Tibial nerve (tissue), 3 donors: ENCODE data around the gene PTPRK.

ENCODE experiments used
- CTCF ChIP-seq, 5 experiments: fragments of 200-600 bp in 3 of 5; fragments of 450-650 bp in 2 of 5; sonication (generic) in 3 of 5; IDR thresholded peaks; one replicate each; pipeline ENCODE4 v1.5.1; 2016 to 2019; ENCODE audit warnings: antibody characterized with exemption in 5 of 5, mild to moderate bottlenecking in 3 of 5, moderate library complexity in 2 of 5
- POLR2A ChIP-seq, 2 donors: fragments of 450-650 bp; IDR thresholded peaks; one replicate each; pipeline ENCODE4 v1.6.1; 2017; ENCODE audit warnings: antibody characterized with exemption in 2 of 2, mild to moderate bottlenecking in 2 of 2, moderate library complexity in 2 of 2

DNA sequence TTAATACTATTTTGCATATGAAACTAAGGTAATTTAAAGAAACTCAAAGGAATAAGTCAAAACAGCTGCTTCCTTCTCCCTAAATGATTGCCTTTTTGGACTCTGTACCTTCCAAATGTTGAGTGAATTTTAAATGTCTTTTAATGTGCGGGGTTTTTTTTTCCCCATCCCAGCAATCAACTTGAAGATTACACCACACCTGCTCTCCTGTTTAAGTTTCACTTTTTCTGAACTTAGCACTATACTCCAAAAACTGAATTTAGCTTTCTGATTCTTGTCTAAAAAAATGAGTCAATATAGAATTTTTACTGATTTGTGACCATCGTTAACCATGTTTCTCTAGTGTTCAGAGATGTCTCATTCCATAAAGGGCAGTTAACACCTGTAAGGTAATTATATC is 398.8 kb downstream of the PTPRK start:
- TF ChIP-seq CTCF (IDR thresholded peaks at IDR 0.05), result no peak
- TF ChIP-seq POLR2A (IDR thresholded peaks at IDR 0.05), result no peak
